HEK293T (cell line): ENCODE measurements around the gene TRIM74.
"Not testable (repeated sequence)": the region's sequence is repeated elsewhere in the genome, so short reads cannot be mapped to it uniquely, and the experiment has no call there.

Experiments
- CTCF ChIA-PET: fragments of 350-600 bp; formaldehyde crosslinking; extraction: SDS; loops from one replicate; lab custom pipeline; 2021; ENCODE audit warnings: antibody characterized with exemption, inconsistent platforms; lab: Yijun Ruan, JAX
- POLR2A ChIA-PET: fragments of 350-600 bp; formaldehyde crosslinking; extraction: SDS; loops from one replicate; lab custom pipeline; 2020; ENCODE audit warnings: antibody characterized with exemption, inconsistent platforms; lab: Yijun Ruan, JAX
- DNase-seq: peaks from one replicate; pipeline ENCODE4 v3.0.0; 2012; ENCODE audit warnings: mixed read lengths; ENCODE audit errors: extremely low spot score
- ARNT ChIP-seq: fragments of 450-650 bp; IDR thresholded peaks from 2 replicates; pipeline ENCODE4 v1.6.1; 2017; ENCODE audit warnings: mild to moderate bottlenecking
- BHLHE40 ChIP-seq: fragments of 450-650 bp; IDR thresholded peaks from 2 replicates; pipeline ENCODE4 v1.6.1; 2016; ENCODE audit warnings: mild to moderate bottlenecking, moderate library complexity, borderline replicate concordance
- CTBP1 ChIP-seq: fragments of 450-650 bp; IDR thresholded peaks from 2 replicates; pipeline ENCODE4 v1.6.1; 2016; ENCODE audit warnings: borderline replicate concordance
- ELF4 ChIP-seq: fragments of 450-650 bp; IDR thresholded peaks from 2 replicates; pipeline ENCODE4 v1.6.1; 2017; ENCODE audit warnings: antibody characterized with exemption
- FOXA1 ChIP-seq: fragments of 450-650 bp; IDR thresholded peaks from 2 replicates; pipeline ENCODE4 v1.6.1; 2016; ENCODE audit warnings: mild to moderate bottlenecking
- FOXK2 ChIP-seq: fragments of 450-650 bp; IDR thresholded peaks from 2 replicates; pipeline ENCODE4 v1.6.1; 2016; ENCODE audit warnings: mild to moderate bottlenecking
- FOXM1 ChIP-seq: fragments of 450-650 bp; IDR thresholded peaks from 2 replicates; pipeline ENCODE4 v1.6.1; 2017; ENCODE audit warnings: mild to moderate bottlenecking, borderline replicate concordance
- L3MBTL2 ChIP-seq: fragments of 450-650 bp; conservative IDR thresholded peaks from 2 replicates; pipeline ENCODE4 v1.6.1; 2016; ENCODE audit warnings: mild to moderate bottlenecking
- LEF1 ChIP-seq: fragments of 450-650 bp; IDR thresholded peaks from 2 replicates; pipeline ENCODE4 v1.6.1; 2017; ENCODE audit warnings: mild to moderate bottlenecking, borderline replicate concordance
- NFRKB ChIP-seq: fragments of 450-650 bp; IDR thresholded peaks from 2 replicates; pipeline ENCODE4 v1.6.1; 2016; ENCODE audit warnings: mild to moderate bottlenecking, moderate library complexity
- SP1 ChIP-seq: fragments of 450-650 bp; IDR thresholded peaks from 2 replicates; pipeline ENCODE4 v1.6.1; 2017
- SUZ12 ChIP-seq: fragments of 450-650 bp; IDR thresholded peaks from 2 replicates; pipeline ENCODE4 v1.6.1; 2016; ENCODE audit warnings: mild to moderate bottlenecking
- TARDBP ChIP-seq: fragments of 450-650 bp; IDR thresholded peaks from 2 replicates; pipeline ENCODE4 v1.6.1; 2016
- ZNF384 ChIP-seq: fragments of 450-650 bp; IDR thresholded peaks from 2 replicates; pipeline ENCODE4 v1.6.1; 2016
- TF ChIP-seq, protein P1 (sequence below): fragments of 450-650 bp; IDR thresholded peaks from 2 replicates; pipeline ENCODE4 v1.6.1; 2016

Gene TRIM74

GRCh38 chr7:72925546-72926120, 43.6 kb downstream of the TRIM74 start:
- POLR2A ChIA-PET = no interaction called here
- DNase-seq = peak; percentile 30
- CTCF ChIA-PET = no interaction called here

GRCh38 chr7:72924733-72925545, 44.3 kb downstream of the TRIM74 start, which contains the start of gene POM121:
Gene POM121 (plus strand): TSS chr7:72925095. CDS start chr7:72925122, 27 bp downstream.
- peak; percentile 91 for DNase-seq
- ChIA-PET CTCF (no interaction called here), POLR2A (no interaction called here)
- TF ChIP-seq NFRKB (0 out of 2 replicates have a peak, but pooled peaks have one; percentile 39), TARDBP (no peak), L3MBTL2 (peak; percentile 52; the same call in 1 of the 2 replicates), ELF4 (no peak), BHLHE40 (no peak), ZNF384 (no peak), SP1 (no peak), FOXM1 (no peak)
- TF ChIP-seq, protein P1, sequence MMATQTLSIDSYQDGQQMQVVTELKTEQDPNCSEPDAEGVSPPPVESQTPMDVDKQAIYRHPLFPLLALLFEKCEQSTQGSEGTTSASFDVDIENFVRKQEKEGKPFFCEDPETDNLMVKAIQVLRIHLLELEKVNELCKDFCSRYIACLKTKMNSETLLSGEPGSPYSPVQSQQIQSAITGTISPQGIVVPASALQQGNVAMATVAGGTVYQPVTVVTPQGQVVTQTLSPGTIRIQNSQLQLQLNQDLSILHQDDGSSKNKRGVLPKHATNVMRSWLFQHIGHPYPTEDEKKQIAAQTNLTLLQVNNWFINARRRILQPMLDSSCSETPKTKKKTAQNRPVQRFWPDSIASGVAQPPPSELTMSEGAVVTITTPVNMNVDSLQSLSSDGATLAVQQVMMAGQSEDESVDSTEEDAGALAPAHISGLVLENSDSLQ = no peak

More at GRCh38 chr7:72925546-72926120, 43.6 kb downstream of the TRIM74 start:
- TF ChIP-seq LEF1 (no peak), TARDBP (no peak), ZNF384 (no peak), NFRKB (no peak), CTBP1 (no peak), SP1 (no peak), ARNT (no peak), ELF4 (no peak), FOXK2 (no peak)

- ChIA-PET POLR2A (no interaction called here), CTCF (no interaction called here)
- TF ChIP-seq SUZ12 (no peak), LEF1 (no peak)
- DNase-seq = no peak
Observed at GRCh38 chr7:72924386-72924732, 44.9 kb downstream of the TRIM74 start.

- POLR2A ChIA-PET = no interaction called here
Observed at GRCh38 chr7:72919256-72919775, 50.0 kb downstream of the TRIM74 start.

GRCh38 chr7:72914756-72915525, 54.3 kb downstream of the TRIM74 start:
- peak; percentile 23 for DNase-seq
- CTCF ChIA-PET = interaction anchor here (0.7 kb wide), 1 partner anchor 88 kb away, joined by 3 read pairs; no protein-coding TSS in a partner anchor
- POLR2A ChIA-PET = interaction anchor here (0.8 kb wide), 1 partner anchor 87 kb away, joined by 5 read pairs; the partner anchor contains the start of gene TYW1B

More at GRCh38 chr7:72919256-72919775, 50.0 kb downstream of the TRIM74 start:
- CTCF ChIA-PET = interaction anchor here (0.6 kb wide), 1 partner anchor 92 kb away, joined by 4 read pairs; no protein-coding TSS in a partner anchor
- DNase-seq = no peak
- TF ChIP-seq FOXA1 (no peak), FOXK2 (no peak), SUZ12 (no peak)

DNA sequence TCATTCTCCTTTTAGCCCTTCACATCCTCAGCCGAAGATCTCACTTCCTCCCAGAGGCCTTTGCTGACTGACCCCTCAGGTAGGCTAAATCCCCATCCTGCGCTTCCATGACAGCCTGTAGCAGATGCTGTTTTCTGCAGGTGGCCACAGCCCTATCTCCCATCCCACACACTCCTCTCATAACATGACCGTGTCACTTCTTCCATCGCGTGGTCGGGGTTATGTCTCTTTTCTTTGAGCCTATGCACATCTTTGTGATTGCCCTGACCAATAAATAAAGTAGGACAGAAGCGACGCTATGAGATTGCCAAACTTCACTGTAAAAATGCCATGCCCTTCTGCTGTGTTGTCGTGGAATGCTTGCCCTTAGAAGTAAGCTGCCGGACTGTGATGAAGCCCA, 55.5 kb downstream of the TRIM74 start:
- POLR2A ChIA-PET, DNase-seq, CTCF ChIA-PET: not testable (repeated sequence)

- POLR2A ChIA-PET, DNase-seq, CTCF ChIA-PET: not testable (repeated sequence)
Observed at GRCh38 chr7:72911395-72911794, 57.9 kb downstream of the TRIM74 start.
